Trophoblast cell (in vitro differentiated cells and primary cell): ENCODE data around the gene COL18A1.
A peak's percentile ranks its signal among the peaks of the same experiment; 100 is the strongest.

ENCODE experiments used
- DNase-seq, 2 donors: peaks; one replicate each; pipeline ENCODE4 v3.0.0-alpha.2; 2016
- H2AFZ ChIP-seq: 2 replicates; pipeline ENCODE4 v1.6.1; 2013; ENCODE audit warnings: low read length, moderate library complexity, mild to moderate bottlenecking; ENCODE audit not compliant: insufficient read depth, poor library complexity
- H2AK5ac ChIP-seq: 2 replicates; pipeline ENCODE4 v1.6.1; 2013; ENCODE audit warnings: mild to moderate bottlenecking, low read length
- H2BK120ac ChIP-seq: 2 replicates; pipeline ENCODE4 v1.6.1; 2013; ENCODE audit warnings: low read length, mild to moderate bottlenecking, moderate library complexity; ENCODE audit not compliant: insufficient read depth, poor library complexity
- H2BK12ac ChIP-seq: 2 replicates; pipeline ENCODE4 v1.6.1; 2013; ENCODE audit warnings: mild to moderate bottlenecking, low read length, moderate library complexity
- H2BK5ac ChIP-seq: 2 replicates; pipeline ENCODE4 v1.6.1; 2013; ENCODE audit warnings: low read length, low read depth, moderate library complexity, mild to moderate bottlenecking; ENCODE audit not compliant: poor library complexity
- H3K14ac ChIP-seq: 2 replicates; pipeline ENCODE4 v1.6.1; 2013; ENCODE audit warnings: mild to moderate bottlenecking, low read length
- H3K18ac ChIP-seq: 2 replicates; pipeline ENCODE4 v1.6.1; 2013; ENCODE audit warnings: mild to moderate bottlenecking, low read length
- H3K23ac ChIP-seq: 2 replicates; pipeline ENCODE4 v1.6.1; 2013; ENCODE audit warnings: low read length
- H3K27ac ChIP-seq: 2 replicates; pipeline ENCODE4 v1.5.1; 2013; ENCODE audit warnings: low read depth, mild to moderate bottlenecking, inconsistent platforms, low read length, moderate library complexity
- H3K27me3 ChIP-seq: 2 replicates; pipeline ENCODE4 v1.6.1; 2013; ENCODE audit warnings: inconsistent platforms, mild to moderate bottlenecking, low read length, moderate library complexity; ENCODE audit not compliant: insufficient read depth
- H3K36me3 ChIP-seq, 2 experiments: 1 replicate in 1 of 2; 2 replicates in 1 of 2; pipeline ENCODE4 v1.6.1; 2013; ENCODE audit warnings: low read length in 2 of 2, mild to moderate bottlenecking in 2 of 2, moderate library complexity in 1 of 2; ENCODE audit not compliant: insufficient read depth in 2 of 2, control insufficient read depth in 1 of 2
- H3K4ac ChIP-seq: 2 replicates; pipeline ENCODE4 v1.6.1; 2013; ENCODE audit warnings: low read depth, mild to moderate bottlenecking, low read length, moderate library complexity
- H3K4me1 ChIP-seq, 2 experiments: 1 replicate in 1 of 2; 2 replicates in 1 of 2; pipeline ENCODE4 v1.6.1; 2013; ENCODE audit warnings: low read length in 2 of 2, mild to moderate bottlenecking in 2 of 2, moderate library complexity in 1 of 2; ENCODE audit not compliant: insufficient read depth in 2 of 2, control insufficient read depth in 1 of 2
- H3K4me2 ChIP-seq: 2 replicates; pipeline ENCODE4 v1.6.1; 2013; ENCODE audit warnings: inconsistent platforms, mild to moderate bottlenecking, low read length, moderate library complexity
- H3K4me3 ChIP-seq: 2 replicates; pipeline ENCODE4 v1.5.1; 2013; ENCODE audit warnings: mild to moderate bottlenecking, low read depth, low read length, inconsistent platforms
- H3K79me1 ChIP-seq: one replicate; pipeline ENCODE4 v1.6.1; 2013; ENCODE audit warnings: low read length
- H3K79me2 ChIP-seq: 2 replicates; pipeline ENCODE4 v1.6.1; 2013; ENCODE audit warnings: low read length, mild to moderate bottlenecking; ENCODE audit not compliant: control insufficient read depth, insufficient read depth, poor library complexity
- H3K9ac ChIP-seq: 2 replicates; pipeline ENCODE4 v1.6.1; 2013; ENCODE audit warnings: mild to moderate bottlenecking, low read length
- H3K9me3 ChIP-seq: 2 replicates; pipeline ENCODE4 v1.6.1; 2013; ENCODE audit warnings: low read depth, mild to moderate bottlenecking, control low read depth, inconsistent platforms, low read length; ENCODE audit not compliant: insufficient read depth
- H4K12ac ChIP-seq: 2 replicates; pipeline ENCODE4 v1.6.1; 2013; ENCODE audit warnings: low read depth, mild to moderate bottlenecking, low read length, moderate library complexity
- H4K8ac ChIP-seq: 2 replicates; pipeline ENCODE4 v1.6.1; 2013; ENCODE audit warnings: low read depth, mild to moderate bottlenecking, low read length, moderate library complexity
- H4K91ac ChIP-seq: one replicate; pipeline ENCODE4 v1.6.1; 2013; ENCODE audit warnings: low read depth, mild to moderate bottlenecking, low read length, moderate library complexity
- WGBS: extraction: QIAGEN DNeasy Blood & Tissue Kit; methylation state at CpG from one replicate; pipeline ENCODE4 v1.1.7; 2013; ENCODE audit warnings: missing lambda C conversion rate; ENCODE audit not compliant: insufficient read length, insufficient coverage; ENCODE audit errors: extremely low coverage; 5-methylcytosine and 5-hydroxymethylcytosine counted together

Gene COL18A1

DNA sequence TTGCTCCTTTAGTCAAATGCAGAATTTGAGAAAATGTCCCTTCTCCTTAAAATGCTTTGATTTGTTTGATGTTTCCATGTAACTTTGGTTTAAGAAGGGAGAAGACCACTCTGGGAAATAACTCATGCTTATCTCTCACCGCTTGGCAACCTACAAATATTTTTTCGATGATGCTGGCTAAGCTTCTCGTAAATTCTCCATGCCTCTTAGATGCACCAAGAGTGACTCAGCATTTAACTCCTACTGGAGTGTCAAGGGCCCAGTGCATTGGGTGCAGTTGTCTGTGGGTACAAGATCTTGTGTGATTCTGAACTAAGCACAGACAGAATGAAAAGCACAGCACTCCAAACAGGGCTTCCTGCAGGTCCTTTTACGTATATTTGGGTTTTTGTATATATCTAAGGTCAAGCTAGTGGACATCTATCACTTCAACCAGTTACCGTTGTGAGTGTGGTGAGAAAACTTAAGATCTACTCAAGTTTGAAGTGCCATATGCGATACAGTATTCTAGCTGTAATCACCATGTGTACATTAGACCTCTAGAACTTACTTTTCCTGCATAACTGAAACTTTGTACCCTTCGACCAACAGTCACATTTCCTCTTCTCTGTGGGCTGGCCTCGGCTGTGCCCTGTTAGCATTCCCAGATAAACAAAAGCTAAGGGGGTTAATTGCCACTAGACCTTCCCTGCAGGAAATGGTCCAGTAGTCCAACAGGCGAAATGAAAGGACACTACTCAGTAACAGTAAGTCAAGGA is 55.8 kb downstream of the COL18A1 start:
- DNase-seq, result peak in 1 of 2 donors; percentile 41
- no peak overlapping the region for H3K23ac ChIP-seq
- H2AK5ac ChIP-seq, result no peak overlapping the region
- H3K4me2 ChIP-seq, result no peak overlapping the region
- no peak overlapping the region for H3K4me3 ChIP-seq
- peaks cover 33 to 36% of the 10 kb centered on the region in 2 experiments for H3K36me3 ChIP-seq
- H3K27me3 ChIP-seq, result no peaks in the 10 kb centered on the region
- H3K79me2 ChIP-seq, result no peaks in the 10 kb centered on the region
- peaks cover 15% of the 10 kb centered on the region for H3K9me3 ChIP-seq
- H3K4me1 ChIP-seq, result peaks cover 2 to 3% of the 10 kb centered on the region in 2 experiments
- H3K27ac ChIP-seq, result no peak overlapping the region
- no peak overlapping the region for H4K8ac ChIP-seq
- H2BK5ac ChIP-seq, result no peak overlapping the region
- H4K12ac ChIP-seq, result no peak overlapping the region
- H3K4ac ChIP-seq, result no peak overlapping the region
- no CpG with 5 or more reads among the region's 9 CpGs for WGBS
- H2BK120ac ChIP-seq, result no peak overlapping the region
- H4K91ac ChIP-seq, result no peak overlapping the region
- no peak overlapping the region for H3K14ac ChIP-seq
- no peak overlapping the region for H2AFZ ChIP-seq
- H3K9ac ChIP-seq, result no peak overlapping the region
- H2BK12ac ChIP-seq, result no peak overlapping the region
- no peak overlapping the region for H3K18ac ChIP-seq
- H3K79me1 ChIP-seq, result no peaks in the 10 kb centered on the region

DNA sequence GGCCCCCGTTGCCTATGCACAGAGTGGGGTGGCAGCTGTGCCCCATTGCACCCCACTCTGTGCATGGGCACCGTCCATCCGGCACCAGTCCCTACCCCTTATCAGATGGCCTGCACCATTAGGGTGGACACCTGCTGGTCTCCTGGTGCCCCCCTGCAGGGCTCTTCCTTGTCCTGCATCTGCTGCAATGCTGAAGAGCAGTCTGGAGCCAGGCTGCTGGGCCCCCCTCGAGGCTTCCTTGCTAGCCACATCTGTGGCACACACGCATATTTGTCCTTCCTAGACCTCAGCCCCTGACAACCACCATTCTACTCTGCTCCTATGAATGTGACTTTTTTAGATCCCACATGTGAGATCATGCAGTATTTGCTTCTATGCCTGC is 56.4 kb downstream of the COL18A1 start:
- H3K27me3 ChIP-seq, result no peaks in the 10 kb centered on the region
- WGBS, result no CpG with 5 or more reads among the region's 5 CpGs
- DNase-seq, result no peak

DNA sequence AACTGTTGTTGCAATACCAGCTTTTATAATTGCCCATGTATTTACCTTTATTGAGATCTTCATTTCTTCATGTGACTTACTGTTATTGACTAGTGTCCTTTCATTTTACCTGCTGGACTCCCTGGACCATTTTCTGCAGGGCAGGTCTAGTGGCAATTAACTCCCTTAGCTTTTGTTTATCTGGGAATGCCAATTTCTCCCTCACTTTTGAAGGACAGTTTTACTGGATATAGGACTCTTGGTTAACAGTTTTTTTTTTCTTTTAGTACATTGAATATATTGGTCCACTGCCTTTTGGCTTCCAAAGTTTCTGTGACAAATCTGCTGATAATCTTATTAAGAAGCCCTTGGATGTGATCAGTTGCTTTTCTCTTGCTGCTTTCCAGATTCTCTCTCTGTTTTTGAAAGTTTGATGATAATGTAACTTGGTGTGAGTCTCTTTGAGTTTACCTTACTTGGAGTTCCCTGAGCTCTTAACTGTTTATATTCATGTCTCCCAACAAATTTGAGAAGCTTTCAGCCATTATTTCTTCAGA is 56.9 kb downstream of the COL18A1 start:
- H4K12ac ChIP-seq, result no peak overlapping the region

More for the DNA sequence above, 56.4 kb downstream of the COL18A1 start:
- Histone ChIP-seq H3K9ac (no peak overlapping the region), H3K4me1 (peaks cover 2 to 3% of the 10 kb centered on the region in 2 experiments), H3K79me2 (no peaks in the 10 kb centered on the region), H2BK12ac (no peak overlapping the region), H2BK120ac (no peak overlapping the region), H3K9me3 (peaks cover 15% of the 10 kb centered on the region), H3K14ac (no peak overlapping the region), H2AK5ac (no peak overlapping the region), H2AFZ (no peak overlapping the region), H3K27ac (no peak overlapping the region), H4K12ac (no peak overlapping the region), H4K8ac (no peak overlapping the region), H3K23ac (no peak overlapping the region), H3K4me3 (no peak overlapping the region), H3K36me3 (peaks cover 29 to 31% of the 10 kb centered on the region in 2 experiments), H3K18ac (no peak overlapping the region), H3K79me1 (no peaks in the 10 kb centered on the region), H2BK5ac (no peak overlapping the region), H4K91ac (no peak overlapping the region), H3K4ac (no peak overlapping the region), H3K4me2 (no peak overlapping the region)

DNA sequence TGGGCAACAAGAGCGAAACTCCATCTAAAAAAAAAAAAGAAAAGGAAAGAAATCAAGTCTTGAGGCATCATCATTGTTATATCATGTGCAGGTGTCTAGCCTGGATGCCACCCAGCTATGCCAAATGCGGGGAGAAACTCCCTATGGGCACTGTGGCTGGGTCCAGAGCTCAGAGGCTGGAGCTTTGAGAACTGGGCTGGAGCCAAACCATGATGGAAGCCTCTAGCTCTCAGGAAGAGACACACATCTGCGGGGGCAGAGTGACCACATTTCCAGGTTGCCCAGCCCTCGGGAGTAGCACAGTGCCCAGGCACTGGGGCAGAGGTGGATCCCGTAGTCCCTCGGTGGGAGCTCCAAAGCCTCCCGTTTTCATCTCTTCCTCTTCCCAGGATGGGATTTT is 58.9 kb downstream of the COL18A1 start:
- H3K18ac ChIP-seq, result no peak overlapping the region
- H2AK5ac ChIP-seq, result no peak overlapping the region
- peaks cover 15% of the 10 kb centered on the region for H3K9me3 ChIP-seq
- no peak overlapping the region for H3K27ac ChIP-seq
- H3K36me3 ChIP-seq, result peaks cover 29 to 43% of the 10 kb centered on the region in 2 experiments
- H2BK12ac ChIP-seq, result no peak overlapping the region
- H3K9ac ChIP-seq, result no peak overlapping the region
- DNase-seq, result no peak
- H4K12ac ChIP-seq, result no peak overlapping the region
- no peak overlapping the region for H2AFZ ChIP-seq
- no peak overlapping the region for H3K14ac ChIP-seq
- no peak overlapping the region for H4K91ac ChIP-seq
- WGBS, result no CpG with 5 or more reads among the region's 7 CpGs
- H3K27me3 ChIP-seq, result no peaks in the 10 kb centered on the region
- peaks cover 2 to 4% of the 10 kb centered on the region in 2 experiments for H3K4me1 ChIP-seq
- no peak overlapping the region for H3K23ac ChIP-seq
- no peak overlapping the region for H2BK5ac ChIP-seq
- H3K4ac ChIP-seq, result no peak overlapping the region
- no peak overlapping the region for H2BK120ac ChIP-seq
- H3K4me2 ChIP-seq, result no peak overlapping the region
- no peak overlapping the region for H3K4me3 ChIP-seq
- H4K8ac ChIP-seq, result no peak overlapping the region
- no peaks in the 10 kb centered on the region for H3K79me1 ChIP-seq
- H3K79me2 ChIP-seq, result no peaks in the 10 kb centered on the region

More for the DNA sequence above, 56.9 kb downstream of the COL18A1 start:
- no peak for DNase-seq
- H3K4me3 ChIP-seq, result no peak overlapping the region
- no peak overlapping the region for H2BK5ac ChIP-seq
- H2BK120ac ChIP-seq, result no peak overlapping the region
- no peak overlapping the region for H3K9ac ChIP-seq
- no peak overlapping the region for H2AK5ac ChIP-seq
- no peaks in the 10 kb centered on the region for H3K27me3 ChIP-seq
- no peak overlapping the region for H4K8ac ChIP-seq
- H3K18ac ChIP-seq, result no peak overlapping the region
- H2AFZ ChIP-seq, result no peak overlapping the region
- H3K14ac ChIP-seq, result no peak overlapping the region
- peaks cover 2 to 3% of the 10 kb centered on the region in 2 experiments for H3K4me1 ChIP-seq
- H3K79me1 ChIP-seq, result no peaks in the 10 kb centered on the region
- peaks cover 15% of the 10 kb centered on the region for H3K9me3 ChIP-seq
- no peak overlapping the region for H3K4me2 ChIP-seq
- no peaks in the 10 kb centered on the region for H3K79me2 ChIP-seq
- no peak overlapping the region for H3K27ac ChIP-seq
- H2BK12ac ChIP-seq, result no peak overlapping the region
- no peak overlapping the region for H3K4ac ChIP-seq
- H4K91ac ChIP-seq, result no peak overlapping the region
- peaks cover 29 to 30% of the 10 kb centered on the region in 2 experiments for H3K36me3 ChIP-seq
- no peak overlapping the region for H3K23ac ChIP-seq
